Measurements from ENCODE around the gene REL.
"Not testable (repeated sequence)": the region's sequence is repeated elsewhere in the genome, so short reads cannot be mapped to it uniquely, and the experiment has no call there.

Gene REL

DNA sequence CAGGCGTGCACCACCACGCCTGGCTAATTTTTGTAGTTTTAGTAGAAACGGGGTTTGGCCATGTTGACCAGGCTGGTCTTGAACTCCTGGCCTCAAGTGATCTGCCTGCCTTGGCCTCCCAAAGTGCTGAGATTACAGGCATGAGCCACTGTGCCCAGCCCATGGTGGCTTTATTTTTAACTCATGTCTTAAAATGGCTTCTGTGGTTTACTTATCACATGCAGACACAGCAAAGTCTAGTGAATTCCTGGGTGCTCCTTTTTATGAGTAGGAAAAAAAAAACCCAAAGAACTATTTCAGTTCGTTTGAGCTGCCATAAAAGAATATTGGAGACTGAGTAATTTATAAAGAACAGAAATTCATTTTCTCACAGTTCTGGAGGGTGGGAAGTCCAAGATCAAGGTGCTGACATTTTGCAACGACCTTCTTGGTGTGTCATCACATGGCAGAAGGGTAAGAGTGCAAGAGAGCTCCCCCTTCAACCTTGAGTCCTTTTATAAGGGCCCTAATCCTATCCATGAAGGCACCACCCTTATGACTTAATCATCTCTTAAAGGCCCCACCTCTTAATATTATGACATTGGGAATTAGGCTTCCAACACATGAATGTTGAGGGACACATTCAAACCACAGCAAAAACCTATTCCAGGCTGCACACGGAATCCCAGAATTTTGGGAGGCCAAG lies 12.6 kb upstream of the REL start:
- no peak for DNase-seq

DNA sequence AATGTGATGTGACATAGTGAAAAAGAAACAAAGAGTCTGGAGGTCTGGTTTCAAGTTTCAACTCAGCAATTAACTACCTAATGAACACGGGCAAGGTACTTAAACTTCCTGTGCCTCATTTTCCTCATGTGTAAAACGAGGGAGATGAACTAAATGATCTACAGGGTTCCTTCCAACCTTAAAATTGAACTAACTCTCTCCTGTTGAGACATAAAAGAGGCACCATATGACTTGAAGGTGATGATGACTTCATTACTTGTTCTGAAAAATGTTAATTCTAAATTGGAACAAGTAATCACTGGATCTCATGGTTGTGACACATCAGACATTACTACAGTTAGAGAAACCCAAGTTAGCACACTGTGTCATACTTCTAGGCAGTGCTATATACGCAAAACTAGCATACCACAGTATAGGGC lies 8.9 kb upstream of the REL start:
- no peak for DNase-seq

DNA sequence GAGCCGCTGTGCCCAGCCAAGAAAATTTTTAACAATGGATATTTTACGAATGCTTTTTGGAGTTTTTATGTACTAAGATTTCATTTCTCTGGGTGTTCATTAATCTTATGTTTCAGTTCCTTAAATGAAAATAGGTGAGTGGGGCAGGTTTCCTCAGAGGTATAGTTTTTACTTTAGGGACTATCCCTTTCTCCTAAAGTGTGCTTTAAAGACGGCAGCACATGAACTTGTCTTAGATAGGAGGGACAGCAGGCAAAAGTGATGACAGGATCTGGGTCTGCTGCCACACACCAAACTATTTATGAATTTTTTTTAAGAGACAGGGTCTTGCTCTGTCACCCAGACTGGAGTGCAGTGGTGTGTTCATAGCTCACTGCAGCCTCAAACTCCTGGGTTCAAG lies 8.0 kb upstream of the REL start:
- DNase-seq: no peak

DNA sequence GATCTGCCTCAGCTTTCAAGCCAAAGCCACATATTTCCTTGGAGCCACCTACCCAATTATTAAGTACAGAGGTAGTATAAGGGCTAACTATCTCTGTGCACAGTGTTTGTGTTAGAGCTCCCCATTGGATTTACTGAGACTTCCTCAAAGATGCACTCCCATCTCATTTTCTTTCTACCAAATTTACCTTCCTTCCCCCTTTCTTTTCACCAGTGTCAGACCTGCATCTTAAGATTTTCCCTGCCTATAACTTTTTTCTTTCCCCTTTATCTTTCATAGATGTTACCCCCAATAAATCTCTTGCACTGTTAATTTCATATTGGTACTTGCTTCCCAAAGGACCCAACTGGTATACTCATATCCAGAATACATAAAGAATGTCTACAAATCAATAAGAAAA lies 5.9 kb upstream of the REL start:
- no peak for DNase-seq

DNA sequence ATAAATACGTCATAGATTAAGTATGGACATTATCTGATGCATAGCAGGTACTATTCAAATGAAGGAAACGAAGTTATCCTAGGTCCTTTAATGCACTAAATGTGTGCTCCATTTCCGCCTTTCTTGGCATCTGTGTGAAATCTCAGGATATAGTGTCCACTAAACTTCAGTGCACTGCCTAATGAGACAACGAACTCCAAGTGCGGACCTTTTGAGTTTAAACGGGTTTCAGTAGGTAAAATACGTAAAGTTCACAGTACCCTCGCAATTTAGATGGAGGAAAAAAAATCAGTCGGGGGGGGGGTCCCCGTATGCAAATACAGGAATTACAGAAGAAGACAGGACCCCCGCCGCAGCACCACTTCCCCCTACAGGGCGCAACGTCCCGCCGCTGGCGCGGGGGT lies 729 bp upstream of the REL start:
- no peak for DNase-seq

DNA sequence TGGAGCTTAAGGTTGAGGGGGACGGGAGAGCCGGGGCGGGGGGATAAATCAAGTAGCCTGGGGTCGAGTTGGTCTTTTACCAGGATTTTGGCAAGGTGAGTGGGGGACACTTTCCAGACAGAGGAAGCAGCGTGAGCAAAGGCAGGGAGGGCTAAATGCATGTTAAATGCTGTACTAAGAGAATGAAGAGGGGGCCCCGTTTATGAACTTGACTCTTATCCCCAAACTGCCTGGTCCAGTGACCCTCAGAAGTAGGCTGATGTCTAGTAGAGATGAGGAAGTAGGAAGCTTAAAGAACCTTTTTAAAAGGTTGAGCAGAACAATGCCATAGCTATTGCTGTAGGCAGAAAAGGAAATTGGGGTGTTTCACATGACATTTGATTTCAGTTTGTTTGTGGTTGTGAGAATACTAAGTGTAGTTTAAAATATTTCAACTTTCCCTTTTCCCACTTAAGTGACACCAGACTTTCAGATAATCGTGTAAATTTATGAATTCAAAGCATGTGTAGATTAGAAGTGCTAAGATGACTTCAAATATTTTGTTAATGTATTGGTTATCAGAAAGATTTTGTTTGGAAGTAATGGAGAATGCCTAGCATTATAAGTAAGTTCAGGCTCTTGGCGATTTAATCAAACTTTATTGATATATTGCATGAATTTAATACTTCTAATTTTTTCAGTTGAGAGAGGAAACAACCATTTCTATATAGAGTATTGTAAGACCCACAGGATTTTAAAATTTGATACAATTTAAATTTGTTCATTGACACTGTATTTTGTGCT lies 1.8 kb downstream of the REL start:
- no peak for DNase-seq

DNA sequence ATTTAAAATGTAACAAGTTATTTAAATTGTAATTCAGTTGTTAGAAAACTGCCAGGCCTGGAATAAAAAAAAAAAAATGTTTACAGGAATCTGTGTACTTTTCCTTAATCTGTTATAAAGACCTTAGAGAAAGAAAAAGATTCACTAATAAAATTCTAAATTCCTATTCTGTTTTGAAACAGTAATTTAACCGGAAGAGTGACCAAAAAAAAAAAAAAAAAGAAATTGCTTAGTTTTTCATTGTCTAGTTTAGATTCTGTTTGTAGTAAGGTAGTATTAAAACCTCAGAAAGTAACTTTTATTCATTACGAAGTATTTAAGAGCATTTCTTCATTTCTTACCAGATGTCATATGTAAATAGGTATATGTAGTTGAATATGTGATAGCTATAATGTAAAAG lies 2.5 kb downstream of the REL start:
- no peak for DNase-seq

DNA sequence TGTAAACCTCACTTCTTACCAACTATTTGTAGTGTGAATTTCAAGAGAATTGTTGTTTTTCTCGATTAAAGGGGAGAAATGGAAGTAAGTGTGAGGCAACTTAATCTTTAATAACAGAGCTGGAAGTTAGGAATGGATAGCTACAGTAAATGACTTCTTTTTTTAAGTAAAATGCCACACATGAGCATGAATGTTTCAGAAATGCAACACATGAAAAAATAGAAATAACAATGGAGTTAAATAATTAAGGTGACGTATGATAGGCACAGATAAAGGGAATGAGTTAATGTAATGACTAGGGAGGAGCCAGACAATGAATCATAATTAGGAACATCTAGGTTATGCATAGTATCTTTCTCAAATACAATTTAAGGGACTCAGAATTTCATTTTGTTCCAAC lies 3.4 kb downstream of the REL start:
- no peak for DNase-seq

DNA sequence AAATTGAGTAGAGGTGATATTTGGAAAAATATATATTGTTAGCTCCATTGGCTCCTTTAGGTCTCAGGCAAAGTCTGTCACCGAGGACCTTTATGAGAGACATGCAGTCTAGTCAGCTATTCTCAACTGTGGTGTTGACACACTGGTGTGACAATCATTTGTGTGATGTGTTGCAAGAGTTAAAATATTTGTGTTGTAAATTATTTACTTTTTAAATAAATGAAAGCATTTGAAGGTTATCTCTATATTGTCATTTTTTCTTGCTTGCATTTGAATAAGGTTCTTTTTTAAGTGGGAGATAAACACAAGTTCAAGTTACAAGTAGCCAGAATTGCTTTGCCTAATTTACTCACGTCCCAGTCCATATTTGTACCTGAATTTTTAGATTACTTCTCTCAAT lies 4.3 kb downstream of the REL start:
- DNase-seq: no peak

DNA sequence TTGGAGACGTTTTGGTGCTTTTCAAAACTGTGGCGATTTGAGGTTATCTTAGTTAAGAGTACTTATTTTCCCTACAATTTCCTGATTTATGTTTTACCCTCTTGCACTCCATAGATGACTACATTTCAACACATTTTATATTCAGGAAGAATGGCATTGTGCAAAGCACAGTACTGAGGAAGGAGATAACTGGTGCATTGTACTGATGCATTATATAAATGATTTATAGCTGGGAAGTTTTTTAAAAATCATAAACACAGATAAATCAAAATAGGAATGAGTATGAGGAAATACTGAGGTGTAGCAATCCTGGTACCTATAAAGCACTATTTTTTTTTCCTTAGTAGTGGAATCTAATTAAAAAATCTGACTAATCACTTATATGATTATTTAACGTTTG lies 5.6 kb downstream of the REL start:
- no peak for DNase-seq

DNA sequence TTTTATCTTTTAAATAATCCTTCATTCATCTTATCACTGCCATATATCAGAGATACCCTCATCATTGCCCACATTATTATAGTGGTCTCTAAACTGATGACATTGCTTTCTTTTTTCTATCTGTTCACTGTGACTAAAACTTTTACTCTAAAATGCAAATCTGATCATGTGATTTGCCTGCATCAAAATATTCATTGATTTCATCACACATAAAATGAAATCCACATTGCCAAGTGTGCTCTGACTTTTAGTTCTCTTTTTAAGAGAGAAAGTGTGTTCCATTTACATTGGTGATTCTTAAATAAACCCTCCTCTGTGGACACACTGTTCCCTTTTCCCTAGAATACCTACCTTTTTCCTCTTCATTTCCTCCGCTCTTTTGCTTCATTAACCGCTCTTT lies 7.5 kb downstream of the REL start:
- DNase-seq: no peak

DNA sequence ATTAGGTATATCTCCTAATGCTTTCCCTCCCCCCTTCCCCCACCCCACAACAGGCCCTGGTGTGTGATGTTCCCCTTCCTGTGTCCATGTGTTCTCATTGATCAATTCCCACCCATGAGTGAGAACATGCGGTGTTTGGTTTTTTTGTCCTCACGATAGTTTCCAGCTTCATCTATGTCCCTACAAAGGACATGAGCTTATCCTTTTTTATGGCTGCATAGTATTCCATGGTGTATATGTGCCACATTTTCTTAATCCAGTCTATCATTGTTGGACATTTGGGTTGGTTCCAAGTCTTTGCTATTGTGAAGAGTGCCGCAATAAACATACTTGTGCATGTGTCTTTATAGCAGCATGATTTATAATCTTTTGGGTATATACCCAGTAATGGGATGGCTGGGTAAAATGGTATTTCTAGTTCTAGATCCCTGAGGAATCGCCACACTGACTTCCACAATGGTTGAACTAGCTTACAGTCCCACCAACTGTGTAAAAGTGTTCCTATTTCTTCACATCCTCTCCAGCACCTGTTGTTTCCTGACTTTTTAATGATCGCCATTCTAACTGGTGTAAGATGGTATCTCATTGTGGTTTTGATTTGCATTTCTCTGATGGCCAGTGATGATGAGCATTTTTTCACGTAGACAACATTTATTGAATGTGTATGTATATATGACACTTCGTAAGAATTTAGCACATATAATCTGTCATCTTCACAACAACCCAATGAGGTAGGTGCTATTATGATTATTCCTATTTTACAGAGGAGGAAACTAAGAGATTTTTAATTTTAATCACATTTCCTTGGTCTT lies 8.4 kb downstream of the REL start:
- not testable (repeated sequence) for DNase-seq

DNA sequence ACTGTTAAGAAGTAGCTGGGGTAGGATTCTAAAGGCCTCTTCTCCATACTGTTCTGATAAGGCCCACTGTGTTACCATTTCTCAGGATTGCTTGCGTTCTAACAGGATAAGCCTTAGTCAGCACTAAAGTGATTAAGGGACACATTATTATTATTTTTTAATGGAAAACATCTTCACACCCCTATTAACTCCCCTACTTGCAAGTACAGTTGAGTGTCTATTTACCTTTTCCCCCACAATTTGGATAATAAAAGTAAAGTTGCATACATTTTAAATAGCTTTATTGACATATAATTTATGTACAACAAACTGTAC lies 9.0 kb downstream of the REL start:
- no peak for DNase-seq

DNA sequence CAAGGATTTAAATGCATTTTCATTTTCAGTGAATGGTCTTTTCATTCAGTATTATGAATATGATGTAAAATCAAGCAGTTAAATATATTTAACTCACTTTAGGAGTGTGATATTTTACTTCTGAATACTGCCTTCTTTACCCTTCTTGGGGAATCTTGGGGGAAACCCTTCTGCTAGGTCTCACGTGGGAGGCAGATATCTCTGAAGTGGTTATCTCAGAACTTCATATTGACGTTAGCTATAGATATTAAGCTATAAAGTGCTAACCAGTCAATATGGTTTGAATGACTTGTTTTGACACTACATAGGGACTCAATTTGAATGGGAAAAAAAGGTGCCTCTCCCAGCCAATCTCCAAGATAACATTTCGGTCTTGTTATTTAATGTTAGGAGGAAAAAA lies 9.8 kb downstream of the REL start:
- no peak for DNase-seq

DNA sequence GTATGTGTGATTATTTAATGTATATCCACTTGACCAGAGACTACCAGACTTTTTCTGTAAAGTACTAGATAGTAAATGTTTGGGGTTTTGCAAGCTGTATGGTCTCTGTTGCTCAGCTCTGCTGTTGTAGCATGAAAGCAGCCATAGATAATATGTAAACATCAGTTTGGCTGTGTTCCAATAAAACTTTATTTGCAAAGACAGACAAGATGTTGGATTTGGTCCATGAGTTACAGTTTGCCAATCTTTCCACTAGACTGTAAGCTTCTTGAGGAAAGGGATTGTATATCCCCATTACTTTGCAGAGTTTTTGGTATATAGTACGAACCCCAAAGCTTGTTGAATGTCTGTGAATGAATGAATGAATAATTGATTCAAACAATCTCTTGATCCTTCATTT lies 17.2 kb downstream of the REL start:
- no peak for DNase-seq

DNA sequence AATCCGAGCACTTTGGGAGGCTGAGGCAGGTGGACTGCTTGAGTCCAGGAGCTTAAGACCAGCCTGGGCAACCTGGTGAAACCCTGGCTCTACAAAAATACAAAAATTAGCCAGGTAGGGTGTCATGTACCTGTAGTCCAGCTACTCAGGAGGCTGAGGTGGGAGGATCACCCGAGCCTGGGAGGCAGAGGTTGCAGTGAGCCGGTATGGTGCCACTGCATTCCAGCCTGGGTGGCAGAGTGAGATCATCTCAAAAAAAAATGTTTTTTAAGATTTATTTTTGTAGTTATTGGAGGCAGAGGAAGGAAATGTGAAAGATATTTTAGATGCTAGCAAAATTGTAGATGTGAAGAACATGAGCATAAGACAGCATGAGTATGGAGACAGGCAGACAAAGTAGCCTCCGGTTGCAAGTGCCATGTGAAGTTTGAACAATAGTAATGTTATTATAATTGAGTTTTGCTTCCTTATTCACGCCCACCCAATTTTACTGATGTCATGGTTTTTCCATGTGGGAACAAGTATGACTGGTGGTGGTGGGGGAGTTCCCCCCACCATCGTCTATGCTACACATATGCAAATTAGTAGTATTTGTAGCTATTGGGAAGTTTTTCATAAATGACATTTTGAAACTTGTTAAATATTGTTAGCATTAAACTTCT lies 18.0 kb downstream of the REL start:
- no peak for DNase-seq

DNA sequence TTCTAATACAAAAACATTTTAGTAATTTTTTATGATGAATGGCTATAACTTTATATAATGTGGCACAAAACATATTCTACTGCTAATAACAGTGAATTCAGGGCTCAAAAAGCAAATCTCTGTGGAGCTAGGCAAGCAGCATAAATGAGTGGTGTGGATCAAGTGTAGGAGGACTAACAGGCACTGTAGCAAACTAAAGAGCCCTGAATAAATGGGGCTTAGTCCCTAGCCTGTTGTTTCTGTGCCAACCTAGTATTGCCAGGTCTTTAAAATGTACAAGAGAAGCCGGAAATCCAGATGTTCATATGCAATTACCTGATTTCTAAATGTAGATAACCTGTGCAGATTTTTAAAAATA lies 18.5 kb downstream of the REL start:
- DNase-seq: no peak

DNA sequence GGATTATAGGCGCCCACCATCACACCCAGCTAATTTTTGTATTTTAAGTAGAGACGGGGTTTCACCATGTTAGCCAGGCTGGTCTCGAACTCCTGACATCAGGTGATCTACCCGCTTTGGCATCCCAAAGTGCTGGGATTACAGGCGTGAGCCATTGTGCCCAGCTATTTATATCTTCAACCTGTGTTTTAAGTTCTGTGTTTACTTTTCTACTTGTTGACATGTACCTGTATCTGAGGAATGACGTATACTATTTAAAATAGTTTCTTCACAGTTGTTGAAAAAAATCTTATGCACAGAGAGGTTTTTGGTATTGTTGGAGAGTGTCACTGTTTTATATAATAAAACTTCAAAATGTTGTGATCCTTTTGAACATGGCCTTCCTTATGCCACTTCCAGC lies 19.9 kb downstream of the REL start:
- DNase-seq: not testable (repeated sequence)

DNA sequence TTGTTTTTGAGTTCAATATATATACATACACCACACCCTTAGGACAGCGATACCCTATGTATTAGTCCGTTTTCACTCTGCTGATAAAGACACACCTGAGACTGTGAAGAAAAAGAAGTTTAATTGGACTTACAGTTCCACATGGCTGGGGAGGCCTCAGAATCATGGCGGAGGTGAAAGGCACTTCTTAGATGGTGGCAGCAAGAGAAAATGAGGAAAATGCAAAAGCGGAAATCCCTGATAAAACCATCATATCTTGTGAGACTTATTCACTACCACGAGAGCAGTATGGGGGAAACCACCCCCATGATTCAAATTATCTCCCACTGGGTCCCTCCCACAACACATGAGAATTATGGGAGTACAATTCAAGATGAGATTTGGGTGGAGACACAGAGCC lies 24.5 kb downstream of the REL start:
- not testable (repeated sequence) for DNase-seq

DNA sequence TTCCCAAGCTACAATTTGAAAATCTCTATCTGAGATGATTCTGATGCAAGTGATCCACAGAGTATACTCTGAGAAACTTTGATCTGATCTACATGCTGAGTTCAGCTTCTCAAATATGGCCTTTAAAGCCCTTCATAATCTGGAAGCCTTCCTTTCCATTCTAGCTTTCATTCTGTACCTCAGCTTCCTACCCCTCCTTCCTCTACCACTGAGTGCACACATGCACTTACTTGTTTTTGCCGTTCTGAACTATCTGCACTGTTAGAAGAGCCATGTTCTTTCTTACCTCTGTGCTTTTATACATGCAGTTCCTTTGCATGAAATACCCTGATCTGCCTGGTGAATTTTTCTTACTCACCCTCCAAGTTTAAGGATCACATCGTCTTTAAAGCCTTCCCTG lies 25.0 kb downstream of the REL start:
- DNase-seq: no peak

DNA sequence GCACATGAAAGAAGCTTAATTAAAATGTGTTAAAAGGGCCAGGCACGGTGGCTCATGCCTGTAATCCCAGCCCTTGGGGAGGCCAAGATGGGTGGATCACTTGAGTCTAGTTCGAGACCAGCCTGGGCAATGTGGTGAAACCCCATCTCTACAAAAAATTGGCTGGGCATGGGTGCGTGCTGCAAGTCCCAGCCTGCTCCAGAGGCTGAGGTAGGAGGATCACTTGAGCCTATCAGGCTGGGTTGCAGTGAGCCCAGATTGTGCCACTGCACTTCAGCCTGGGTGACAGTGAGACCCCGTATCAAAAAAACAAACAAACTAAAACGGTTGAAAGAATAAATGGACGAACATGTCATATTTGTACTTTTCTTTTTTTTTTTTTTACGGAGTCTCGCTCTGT lies 26.0 kb downstream of the REL start:
- no peak for DNase-seq

DNA sequence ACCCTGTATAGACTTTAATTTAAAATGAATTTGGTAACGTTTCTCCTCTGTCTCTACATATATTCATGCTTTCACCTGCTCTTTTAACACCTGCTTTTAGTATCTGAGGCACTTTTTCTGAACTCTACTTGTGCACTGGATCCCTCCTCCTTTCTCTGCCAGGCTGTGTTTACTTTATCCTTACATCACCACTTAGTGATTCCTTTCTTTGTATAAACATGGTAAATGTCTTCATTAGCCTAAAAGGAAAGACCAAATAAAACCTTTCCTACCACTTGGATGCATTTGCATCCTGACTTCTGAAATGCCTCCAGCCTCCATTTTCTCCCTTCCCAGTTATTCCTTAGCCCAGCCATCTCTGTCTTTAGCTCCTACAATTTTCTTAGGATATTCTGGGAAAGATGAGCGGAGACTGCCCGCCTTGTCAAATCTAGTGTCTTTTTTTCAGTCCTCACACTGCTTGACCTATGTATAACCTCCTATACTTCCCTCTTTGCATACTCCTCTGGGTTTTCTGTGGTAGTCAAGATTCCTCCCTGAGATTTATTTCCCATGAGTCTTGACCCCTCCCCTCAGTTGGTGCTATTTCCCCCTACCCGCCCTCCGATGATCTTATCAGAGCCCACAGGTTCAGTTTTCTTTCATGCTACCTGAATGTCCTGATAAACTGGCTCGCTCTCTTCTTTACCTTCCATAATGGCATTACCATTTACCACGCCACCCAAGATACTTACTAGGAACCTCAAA lies 44.8 kb downstream of the REL start:
- no peak for DNase-seq

All from NCI-H1436 (cell line).